ENCODE measurements around the gene ZSWIM6. TPM values are rescaled to one million over a fixed set of nuclear protein-coding genes. Genes with fewer than 3 reads are reported as not detected.
"Not testable (repeated sequence)": the region's sequence is repeated elsewhere in the genome, so short reads cannot be mapped to it uniquely, and the experiment has no call there.

Gene ZSWIM6
- total and polyA plus RNA-seq, 2 experiments from 2014 or later = 3.9 to 6.0 TPM

- TF ChIP-seq ZNF331 (CRISPR knock-in tag; IDR thresholded peaks at IDR 0.05; ENCODE audit: low read depth) (no peak), EZH2 (IDR thresholded peaks at IDR 0.05; ENCODE audit: low read depth, unreplicated experiment) (no peak), CTCF (conservative IDR thresholded peaks at IDR 0.05; ENCODE audit: low read depth in 2 of 2) (no peak)
Measured at GRCh38 chr5:61412361-61412760, 80.3 kb downstream of the ZSWIM6 start (continued).

- not testable (repeated sequence) for H3K36me3 Mint-ChIP-seq (ENCODE audit: low read depth); H2AFZ ChIP-seq; H3K27me3 Mint-ChIP-seq (ENCODE audit: insufficient read depth, low read depth, poor library complexity); H4K20me1 ChIP-seq (replicated peaks; ENCODE audit: insufficient read depth); H3K36me3 ChIP-seq (ENCODE audit: insufficient read depth); DNase-seq (ENCODE audit: low spot score); H3K4me3 ChIP-seq; H3K9me3 Mint-ChIP-seq; H3K27me3 ChIP-seq (ENCODE audit: insufficient read depth); ATAC-seq; H3K4me2 ChIP-seq; H3K9me2 ChIP-seq (ENCODE audit: insufficient read depth); H3K27ac Mint-ChIP-seq; H3K4me3 Mint-ChIP-seq; H3K27ac ChIP-seq (ENCODE audit: low read depth); H3F3A ChIP-seq (replicated peaks; ENCODE audit: low read depth)
- Histone ChIP-seq H3K4me1 (ENCODE audit: insufficient read depth) (peaks cover 83% of the 10 kb centered on the region), H3K79me2 (replicated peaks; ENCODE audit: insufficient read depth) (peaks cover 45% of the 10 kb centered on the region)
- peaks cover 81% of the 10 kb centered on the region for H3K4me1 Mint-ChIP-seq
Measured at GRCh38 chr5:61413205-61413604, 81.1 kb downstream of the ZSWIM6 start.

- peaks cover 72% of the 10 kb centered on the region for H3K4me1 ChIP-seq (ENCODE audit: insufficient read depth)
- H2AFZ ChIP-seq = no peak overlapping the region
- TF ChIP-seq CTCF (conservative IDR thresholded peaks at IDR 0.05; ENCODE audit: low read depth in 2 of 2) (no peak), EZH2 (IDR thresholded peaks at IDR 0.05; ENCODE audit: low read depth, unreplicated experiment) (no peak)
- Mint-ChIP-seq H3K36me3 (ENCODE audit: low read depth) (no peaks in the 10 kb centered on the region), H3K4me1 (peaks cover 66% of the 10 kb centered on the region), H3K9me3 (no peaks in the 10 kb centered on the region; the same call in 2 of the 3 replicates), H3K27ac (no peak overlapping the region), H3K27me3 (ENCODE audit: insufficient read depth, low read depth, poor library complexity) (peaks cover 5% of the 10 kb centered on the region), H3K4me3 (no peak overlapping the region)
- H4K20me1 ChIP-seq (replicated peaks; ENCODE audit: insufficient read depth) = no peaks in the 10 kb centered on the region
- no peak overlapping the region for H3K4me2 ChIP-seq
- no peaks in the 10 kb centered on the region for H3K36me3 ChIP-seq (ENCODE audit: insufficient read depth)
- DNase-seq (ENCODE audit: low spot score) = no peak
- peaks cover 50% of the 10 kb centered on the region for H3K79me2 ChIP-seq (replicated peaks; ENCODE audit: insufficient read depth)
- peak overlapping the region; percentile 20; the same call in 1 of the 2 replicates for H3K27ac ChIP-seq (ENCODE audit: low read depth)
- H3K27me3 ChIP-seq (ENCODE audit: insufficient read depth) = no peaks in the 10 kb centered on the region
- ATAC-seq = no peak
- no peak overlapping the region for H3K4me3 ChIP-seq
- no peaks in the 10 kb centered on the region for H3K9me2 ChIP-seq (ENCODE audit: insufficient read depth)
- H3F3A ChIP-seq (replicated peaks; ENCODE audit: low read depth) = no peaks in the 10 kb centered on the region
Measured at GRCh38 chr5:61414806-61415205, 82.7 kb downstream of the ZSWIM6 start.

Data from GM23338 (cell line).